ENCODE data around the gene MRPL44. TPM values are rescaled to one million over a fixed set of nuclear protein-coding genes. Genes with fewer than 3 reads are reported as not detected.

The MRPL44 gene
- total and polyA plus RNA-seq, 2 of the 8 experiments (the other 6 are each of a cell fraction or from before 2014, with no cell fraction given): 32.0 to 53.2 TPM

DNA sequence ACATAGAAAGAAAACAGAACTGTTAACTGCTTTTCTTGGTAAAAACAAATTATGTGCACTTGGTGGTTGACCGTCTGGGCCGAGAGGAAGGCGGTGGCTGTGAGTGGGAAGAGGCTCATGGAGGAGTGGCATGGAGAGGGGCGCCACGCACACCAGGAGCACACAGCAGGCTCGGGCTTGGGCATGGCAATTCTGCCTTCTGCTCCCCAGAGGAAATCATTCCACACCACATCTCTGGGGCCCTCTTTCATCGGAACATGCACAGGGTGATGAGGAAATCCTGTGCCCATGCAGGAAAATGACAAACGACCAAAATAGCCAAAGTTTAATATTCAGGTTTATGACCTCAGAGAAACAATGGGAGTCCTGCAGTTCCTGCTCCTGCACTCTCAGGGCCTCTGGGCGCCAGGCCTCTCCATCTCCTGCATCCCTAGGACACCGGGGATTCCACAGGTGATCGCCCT lies 38.6 kb upstream of the MRPL44 start (continued):
- TF ChIP-seq, protein P1, sequence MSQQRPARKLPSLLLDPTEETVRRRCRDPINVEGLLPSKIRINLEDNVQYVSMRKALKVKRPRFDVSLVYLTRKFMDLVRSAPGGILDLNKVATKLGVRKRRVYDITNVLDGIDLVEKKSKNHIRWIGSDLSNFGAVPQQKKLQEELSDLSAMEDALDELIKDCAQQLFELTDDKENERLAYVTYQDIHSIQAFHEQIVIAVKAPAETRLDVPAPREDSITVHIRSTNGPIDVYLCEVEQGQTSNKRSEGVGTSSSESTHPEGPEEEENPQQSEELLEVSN (IDR thresholded peaks at IDR 0.05): no peak

All from H1 (cell line).